ENCODE results near the gene ESRRA. TPM values are rescaled to one million over a fixed set of nuclear protein-coding genes. Genes with fewer than 3 reads are reported as not detected.
A peak's percentile ranks its signal among the peaks of the same experiment; 100 is the strongest.

Gene ESRRA
- total and polyA plus RNA-seq, 9 of the 15 experiments (the other 6 are each of a cell fraction or from before 2014, with no cell fraction given): 0.27 to 89.7 (median 23.7) TPM

DNA sequence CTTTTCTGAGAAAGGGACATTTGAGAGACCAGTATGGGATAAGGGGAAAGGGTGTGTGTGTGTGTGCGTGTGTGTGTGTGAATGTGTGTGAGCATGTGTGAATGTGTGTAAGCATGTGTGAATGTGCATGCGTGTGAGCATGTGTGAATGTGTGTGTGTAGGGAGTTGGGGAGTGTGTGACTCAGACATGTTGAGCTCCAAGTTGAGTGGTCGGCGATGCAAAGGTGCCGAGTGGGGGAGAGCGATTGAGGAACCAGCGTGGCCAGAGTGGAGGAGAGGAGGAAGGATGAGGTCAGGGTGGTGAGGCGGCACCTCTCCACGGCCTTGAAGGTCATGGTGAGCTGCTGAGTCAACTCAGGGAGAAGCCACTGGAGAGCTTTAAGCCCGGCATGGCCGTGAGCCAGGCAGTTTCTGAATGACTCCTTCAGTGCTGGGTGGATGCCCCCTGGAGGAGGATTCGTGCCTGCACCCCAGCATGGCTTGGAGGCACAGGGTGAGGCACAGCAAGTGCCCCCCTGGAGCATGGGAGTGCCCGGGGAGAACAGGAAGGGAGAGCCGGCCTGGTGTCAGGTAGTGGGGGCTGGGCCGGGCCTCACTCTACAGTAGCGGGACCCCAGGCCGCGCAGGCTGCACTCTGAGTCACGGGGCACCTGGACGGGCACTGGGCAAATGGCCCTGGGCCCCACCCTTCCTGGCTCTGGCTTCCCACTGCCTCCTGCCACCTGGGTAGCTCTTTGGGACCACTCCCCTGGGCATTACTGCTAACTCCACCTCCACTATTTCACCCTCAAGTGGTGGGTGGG lies 26.4 kb downstream of the ESRRA start (continued):
- 0 out of 2 replicates have a peak, but pooled peaks have one; percentile 40 for TF ChIP-seq MGA (IDR thresholded peaks at IDR 0.05)
- peak; percentile 56; the same call in 1 of the 2 replicates for TF ChIP-seq BHLHE40 (IDR thresholded peaks at IDR 0.05; ENCODE audit: low read length)
- TF ChIP-seq SRSF3 (IDR thresholded peaks at IDR 0.05; ENCODE audit: insufficient read depth, low read length): no peak
- peak; percentile 89 for TF ChIP-seq NFRKB (IDR thresholded peaks at IDR 0.05; ENCODE audit: low read depth)
- TF ChIP-seq ZNF146 (CRISPR knock-in tag; IDR thresholded peaks at IDR 0.05; ENCODE audit: unreplicated experiment): no peak
- TF ChIP-seq BDP1 (IDR thresholded peaks at IDR 0.05; ENCODE audit: insufficient read depth, insufficient read length): no peak
- TF ChIP-seq ARNT (IDR thresholded peaks at IDR 0.05): peak; percentile 36 to 78; a peak in 2 of 4 replicates
- no peak for TF ChIP-seq ZNF134 (CRISPR knock-in tag; conservative IDR thresholded peaks at IDR 0.05)
- TF ChIP-seq DIDO1 (tag; IDR thresholded peaks at IDR 0.05; ENCODE audit: low read depth): peak; percentile 49; the same call in 1 of the 2 replicates
- no peak for TF ChIP-seq RFX5 (IDR thresholded peaks at IDR 0.05; ENCODE audit: low read depth, low read length)
- peak; percentile 70 for TF ChIP-seq MYC (IDR thresholded peaks at IDR 0.05; ENCODE audit: low read depth, low read length)
- 0 out of 2 replicates have a peak, but pooled peaks have one; percentile 34 for TF ChIP-seq MYC (CRISPR knock-in tag; IDR thresholded peaks at IDR 0.05; ENCODE audit: borderline replicate concordance, low read depth)
- TF ChIP-seq, protein P1, sequence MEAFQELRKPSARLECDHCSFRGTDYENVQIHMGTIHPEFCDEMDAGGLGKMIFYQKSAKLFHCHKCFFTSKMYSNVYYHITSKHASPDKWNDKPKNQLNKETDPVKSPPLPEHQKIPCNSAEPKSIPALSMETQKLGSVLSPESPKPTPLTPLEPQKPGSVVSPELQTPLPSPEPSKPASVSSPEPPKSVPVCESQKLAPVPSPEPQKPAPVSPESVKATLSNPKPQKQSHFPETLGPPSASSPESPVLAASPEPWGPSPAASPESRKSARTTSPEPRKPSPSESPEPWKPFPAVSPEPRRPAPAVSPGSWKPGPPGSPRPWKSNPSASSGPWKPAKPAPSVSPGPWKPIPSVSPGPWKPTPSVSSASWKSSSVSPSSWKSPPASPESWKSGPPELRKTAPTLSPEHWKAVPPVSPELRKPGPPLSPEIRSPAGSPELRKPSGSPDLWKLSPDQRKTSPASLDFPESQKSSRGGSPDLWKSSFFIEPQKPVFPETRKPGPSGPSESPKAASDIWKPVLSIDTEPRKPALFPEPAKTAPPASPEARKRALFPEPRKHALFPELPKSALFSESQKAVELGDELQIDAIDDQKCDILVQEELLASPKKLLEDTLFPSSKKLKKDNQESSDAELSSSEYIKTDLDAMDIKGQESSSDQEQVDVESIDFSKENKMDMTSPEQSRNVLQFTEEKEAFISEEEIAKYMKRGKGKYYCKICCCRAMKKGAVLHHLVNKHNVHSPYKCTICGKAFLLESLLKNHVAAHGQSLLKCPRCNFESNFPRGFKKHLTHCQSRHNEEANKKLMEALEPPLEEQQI (IDR thresholded peaks at IDR 0.05): no peak
